Brain microvascular endothelial cell (primary cell): ENCODE results near the gene TUBA1B.
A peak's percentile ranks its signal among the peaks of the same experiment; 100 is the strongest.

Source experiments
- DNase-seq: peaks from one replicate; pipeline ENCODE4 v3.0.0-alpha.2; 2020
- H3K27ac ChIP-seq: fragments of 250-450 bp; sonication (Bioruptor Pico); 2 replicates; pipeline ENCODE4 v1.5.1; 2020; ENCODE audit warnings: mild to moderate bottlenecking, moderate library complexity
- H3K27me3 ChIP-seq: fragments of 250-450 bp; sonication (Bioruptor Pico); replicated peaks from 2 replicates; pipeline ENCODE4 v1.5.1; 2020; ENCODE audit warnings: mild to moderate bottlenecking
- H3K36me3 ChIP-seq: fragments of 250-450 bp; sonication (Bioruptor Pico); replicated peaks from 2 replicates; pipeline ENCODE4 v1.5.1; 2020; ENCODE audit warnings: mild to moderate bottlenecking
- H3K4me3 ChIP-seq: 2 replicates; pipeline ENCODE4 v1.5.1; 2011; ENCODE audit warnings: low read depth, mild to moderate bottlenecking, control low read depth, low read length, moderate library complexity
- in situ Hi-C: cut with HindIII; loops from 2 replicates; pipeline ENCODE4 v1.10.0; 2017; ENCODE audit warnings: low sequenced_read_pairs, low pct_ligation_motif_present
- TF ChIP-seq, protein P1 (sequence below): IDR thresholded peaks from 2 replicates; pipeline ENCODE4 v1.5.1; 2011; ENCODE audit warnings: low read depth, mild to moderate bottlenecking, moderate library complexity, low read length, control low read depth, inconsistent platforms; ENCODE audit errors: missing control alignments

TUBA1B gene

DNA sequence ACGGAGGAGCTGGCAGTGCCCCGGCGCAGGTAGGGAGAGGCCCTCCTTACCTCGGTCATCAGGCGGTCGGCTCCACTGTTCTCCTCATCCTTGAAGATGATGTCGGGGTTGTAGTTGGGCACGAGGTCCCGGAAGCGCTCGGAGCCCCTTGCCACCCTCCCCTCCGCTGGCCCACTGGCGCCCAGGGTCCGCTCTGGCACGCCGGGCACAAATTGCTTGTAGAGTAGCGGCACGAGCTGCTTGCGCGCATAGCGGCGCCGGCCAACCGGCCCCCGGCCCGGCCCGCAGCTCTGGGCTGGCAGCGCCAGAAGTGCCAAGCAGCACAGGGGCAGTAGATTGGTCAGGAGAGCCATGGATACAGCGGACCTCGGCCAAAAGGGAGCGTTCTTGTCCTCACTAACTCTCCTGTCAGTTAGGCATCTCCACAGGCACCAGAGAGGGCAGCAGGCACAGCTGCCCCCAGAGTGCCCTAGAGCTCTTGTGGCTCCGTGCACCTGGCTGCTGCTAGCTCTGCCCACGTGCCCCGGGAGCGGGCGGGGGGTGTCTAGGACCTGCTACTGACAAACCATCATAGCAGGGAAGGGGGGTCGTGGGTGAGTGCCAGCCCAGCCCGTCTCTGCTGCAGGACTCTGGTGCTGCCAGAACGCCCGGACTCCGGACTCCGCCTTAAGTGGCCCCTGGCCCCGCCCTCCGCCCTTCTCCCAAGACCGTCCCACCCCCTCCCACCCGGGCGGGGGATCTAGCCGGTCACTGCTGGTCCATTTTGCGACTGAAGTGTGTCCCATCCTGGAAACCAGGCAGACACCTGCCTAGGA lies 36.8 kb downstream of the TUBA1B start, which contains the start of gene DHH:
TSS of gene DHH (minus strand) at position 642 of the 815 bp plus-strand sequence. CDS start at position 353, 289 bp downstream.
- no peak within 1 kb of the TSS for H3K4me3 ChIP-seq
- TF ChIP-seq, protein P1, sequence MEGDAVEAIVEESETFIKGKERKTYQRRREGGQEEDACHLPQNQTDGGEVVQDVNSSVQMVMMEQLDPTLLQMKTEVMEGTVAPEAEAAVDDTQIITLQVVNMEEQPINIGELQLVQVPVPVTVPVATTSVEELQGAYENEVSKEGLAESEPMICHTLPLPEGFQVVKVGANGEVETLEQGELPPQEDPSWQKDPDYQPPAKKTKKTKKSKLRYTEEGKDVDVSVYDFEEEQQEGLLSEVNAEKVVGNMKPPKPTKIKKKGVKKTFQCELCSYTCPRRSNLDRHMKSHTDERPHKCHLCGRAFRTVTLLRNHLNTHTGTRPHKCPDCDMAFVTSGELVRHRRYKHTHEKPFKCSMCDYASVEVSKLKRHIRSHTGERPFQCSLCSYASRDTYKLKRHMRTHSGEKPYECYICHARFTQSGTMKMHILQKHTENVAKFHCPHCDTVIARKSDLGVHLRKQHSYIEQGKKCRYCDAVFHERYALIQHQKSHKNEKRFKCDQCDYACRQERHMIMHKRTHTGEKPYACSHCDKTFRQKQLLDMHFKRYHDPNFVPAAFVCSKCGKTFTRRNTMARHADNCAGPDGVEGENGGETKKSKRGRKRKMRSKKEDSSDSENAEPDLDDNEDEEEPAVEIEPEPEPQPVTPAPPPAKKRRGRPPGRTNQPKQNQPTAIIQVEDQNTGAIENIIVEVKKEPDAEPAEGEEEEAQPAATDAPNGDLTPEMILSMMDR = no peak
- DNase-seq = no peak
- no peak within 1 kb of the TSS for H3K27ac ChIP-seq
- in situ Hi-C loops = no loop called here
- H3K27me3 ChIP-seq = peaks cover 8% of the 10 kb centered on the region
- H3K36me3 ChIP-seq = peaks cover 27% of the 10 kb centered on the region

DNA sequence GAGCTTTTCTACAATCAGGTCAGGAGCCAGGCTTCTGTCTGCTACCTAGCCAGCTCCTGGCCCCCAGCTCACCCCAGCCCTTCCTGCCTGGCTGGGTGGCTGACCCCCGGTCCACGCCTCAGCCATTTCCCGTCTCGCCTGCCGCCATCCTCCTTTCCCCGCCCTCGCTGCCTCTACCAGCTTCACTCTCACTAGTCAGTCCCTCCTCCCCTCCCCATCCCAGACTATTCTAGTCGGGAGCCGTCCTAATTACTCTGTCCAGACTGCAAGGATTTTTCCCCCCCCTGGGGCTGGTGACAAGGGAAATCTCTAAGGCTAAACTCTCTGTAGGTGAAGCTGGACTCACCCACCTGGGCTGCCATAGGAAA lies 37.4 kb downstream of the TUBA1B start:
- TF ChIP-seq, protein P1 = no peak
- no peak for DNase-seq
- no peak overlapping the region for H3K4me3 ChIP-seq
- peaks cover 25% of the 10 kb centered on the region for H3K36me3 ChIP-seq
- in situ Hi-C loops = no loop called here
- H3K27ac ChIP-seq = no peak overlapping the region
- peaks cover 12% of the 10 kb centered on the region for H3K27me3 ChIP-seq

DNA sequence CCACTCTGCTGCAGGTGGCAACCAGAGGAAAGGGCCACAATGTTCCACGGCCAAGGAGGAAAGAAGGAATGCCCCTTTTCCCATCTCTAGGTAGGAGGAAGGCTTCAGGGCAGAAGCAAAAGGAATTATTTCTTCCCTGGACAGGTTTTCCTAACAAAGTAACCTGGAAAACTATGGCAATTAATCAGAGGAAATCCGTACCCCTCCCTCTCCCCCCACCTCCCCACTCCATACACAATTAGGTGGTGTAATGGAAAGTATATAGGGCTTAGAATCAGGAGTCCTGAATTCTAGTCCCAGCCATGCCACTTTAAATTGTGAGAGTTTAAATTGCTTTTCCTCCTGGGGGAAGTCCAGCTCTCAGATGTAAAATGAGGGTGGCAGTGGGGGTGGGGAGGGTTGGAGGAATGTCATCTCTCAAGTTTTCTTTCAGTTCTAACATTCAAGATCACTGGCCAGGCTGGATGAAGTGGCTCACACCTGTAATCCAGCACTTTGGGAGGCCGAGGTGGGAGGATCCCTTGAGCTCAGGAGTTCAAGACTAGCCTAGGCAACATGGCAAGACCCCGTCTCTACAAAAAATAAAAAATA lies 38.3 kb downstream of the TUBA1B start:
- TF ChIP-seq, protein P1 = no peak
- Histone ChIP-seq H3K36me3 (peaks cover 17% of the 10 kb centered on the region), H3K27me3 (peaks cover 12% of the 10 kb centered on the region), H3K27ac (no peak overlapping the region), H3K4me3 (no peak overlapping the region)
- in situ Hi-C loops = no loop called here
- no peak for DNase-seq

DNA sequence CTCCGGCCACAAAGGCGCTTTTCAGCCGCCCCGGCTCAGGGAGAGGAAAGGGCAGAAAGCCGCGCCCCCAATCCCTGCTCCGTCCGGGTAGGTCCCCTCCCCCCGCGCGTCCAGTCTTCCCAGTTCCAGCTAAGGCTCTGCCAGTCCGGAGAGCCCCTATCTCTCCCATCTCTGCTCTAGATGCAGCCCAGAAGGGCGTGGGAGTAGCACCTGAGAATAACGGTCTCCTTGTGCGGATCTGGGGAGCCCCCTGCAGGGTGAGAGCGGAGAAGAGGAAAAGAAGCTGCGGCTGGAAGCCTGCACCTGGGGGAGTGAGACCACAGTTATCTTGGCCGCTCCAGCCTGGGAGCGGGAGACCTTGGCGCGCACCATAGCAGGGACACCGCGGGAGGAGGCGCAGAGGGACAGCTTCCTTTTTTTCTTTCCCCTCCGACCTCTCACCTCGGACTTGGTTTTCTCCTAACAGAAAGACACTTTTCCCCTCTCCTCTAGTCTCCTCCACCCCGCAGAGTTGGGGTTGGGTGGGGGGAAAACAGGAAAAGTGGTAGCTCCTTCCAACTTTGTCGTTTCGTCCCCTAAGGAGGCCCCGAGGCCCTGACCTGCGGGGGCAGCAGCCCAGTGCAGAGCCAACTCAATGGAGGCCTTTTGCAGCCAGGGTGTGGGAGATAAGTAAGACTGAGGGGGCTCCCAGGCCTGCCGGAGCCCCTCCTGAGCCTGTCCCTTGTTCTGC lies 38.9 kb downstream of the TUBA1B start:
- DNase-seq = no peak
- Histone ChIP-seq H3K36me3 (peaks cover 10% of the 10 kb centered on the region), H3K4me3 (peak overlapping the region; percentile 40), H3K27ac (no peak overlapping the region), H3K27me3 (peaks cover 12% of the 10 kb centered on the region)
- TF ChIP-seq, protein P1 = peak; percentile 71
- in situ Hi-C loops = no loop called here

DNA sequence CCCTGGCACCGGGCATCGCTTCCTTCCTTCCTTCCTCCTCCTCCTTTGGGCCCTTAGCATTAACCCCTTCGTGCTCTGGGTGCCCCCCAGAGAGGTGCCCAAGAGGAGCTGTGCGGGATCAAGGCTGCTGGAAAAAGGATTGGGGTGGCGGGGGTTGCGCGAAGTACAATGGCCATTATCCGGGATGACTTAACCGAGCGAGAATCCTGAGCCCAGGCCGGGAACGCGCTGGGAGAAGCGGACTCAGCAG lies 39.4 kb downstream of the TUBA1B start:
- Histone ChIP-seq H3K36me3 (peaks cover 5% of the 10 kb centered on the region), H3K27me3 (peaks cover 12% of the 10 kb centered on the region), H3K4me3 (peak overlapping the region; percentile 40), H3K27ac (no peak overlapping the region)
- in situ Hi-C loops = no loop called here
- DNase-seq = no peak
- TF ChIP-seq, protein P1 = no peak
